Germinal center (tissue), 1 donor: ENCODE results near the gene TMEM248.
"Not testable (repeated sequence)": the region's sequence is repeated elsewhere in the genome, so short reads cannot be mapped to it uniquely, and the experiment has no call there.

Source experiments
- DNase-seq: peaks from one replicate; pipeline ENCODE4 v3.0.0; 2012; ENCODE audit warnings: mixed read lengths, low spot score

TMEM248 gene

DNA sequence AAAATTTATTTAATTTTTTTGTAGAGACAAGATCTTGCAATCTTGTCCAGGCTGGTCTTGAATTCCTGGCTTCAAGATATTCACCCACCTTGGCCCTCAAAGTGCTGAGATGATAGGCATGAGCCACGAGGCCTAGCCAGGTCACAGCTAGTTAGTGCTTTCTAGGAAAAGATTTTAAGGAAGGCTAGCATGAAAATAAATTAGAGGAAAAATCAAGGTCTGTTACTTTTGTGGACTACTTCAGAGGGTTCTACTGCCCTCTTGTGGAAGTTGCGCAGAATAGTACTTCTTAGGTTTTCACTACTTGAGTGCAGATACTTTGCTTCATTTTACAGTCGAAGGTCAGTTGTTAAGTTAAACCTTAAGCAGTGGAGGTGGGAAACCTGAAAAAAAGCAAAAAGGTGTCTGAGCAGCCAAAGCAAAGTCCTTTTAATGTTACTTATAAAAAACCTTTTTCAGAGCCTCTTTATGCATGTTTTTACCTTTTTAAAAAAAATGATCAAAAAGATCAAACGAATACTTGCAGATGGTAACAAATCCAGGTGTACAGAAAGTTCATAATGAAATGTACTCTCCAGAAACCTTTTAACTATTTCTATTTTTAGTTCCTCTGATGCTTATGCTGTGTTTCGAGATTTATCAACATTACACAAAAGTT is 79.7 kb downstream of the TMEM248 start:
- not testable (repeated sequence) for DNase-seq

DNA sequence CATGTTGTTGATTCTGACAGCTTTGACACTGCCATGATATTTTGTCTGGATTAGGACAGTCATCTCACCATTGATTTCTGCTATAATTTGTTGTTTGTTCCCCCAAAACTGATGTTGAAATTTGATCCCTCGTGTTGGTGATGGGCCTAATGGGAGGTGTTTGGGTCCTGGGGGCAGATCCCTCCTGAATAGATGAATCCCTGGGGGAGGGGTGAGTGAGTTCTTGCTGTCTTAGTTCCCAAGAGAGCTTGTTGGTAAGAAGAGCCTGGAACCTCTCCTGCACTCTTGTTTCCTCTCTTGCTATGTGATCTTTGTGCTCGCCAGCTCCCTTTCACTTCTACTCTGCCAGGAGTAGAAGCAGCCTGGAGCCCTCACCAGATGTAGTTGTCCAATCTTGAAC is 83.1 kb downstream of the TMEM248 start:
- not testable (repeated sequence) for DNase-seq

GRCh38 chr7:67006965-67007364 is 85.9 kb downstream of the TMEM248 start:
- DNase-seq: no peak
